ENCODE measurements around the gene GPX3.

GPX3 gene

GRCh38 chr5:151029179-151030055, 9.0 kb downstream of the GPX3 start:
- DNase-seq (ENCODE audit: low spot score), result no peak
- TF ChIP-seq CTCF (IDR thresholded peaks at IDR 0.05; ENCODE audit: extremely low read depth, insufficient read depth, missing control alignments), result no peak
- in situ Hi-C loops (cut with MboI; ENCODE audit: low pct_unique_long_range_greater_than_20kb, low sequenced_read_pairs, unreplicated experiment), result no loop called here

- TF ChIP-seq CTCF (IDR thresholded peaks at IDR 0.05; ENCODE audit: extremely low read depth, insufficient read depth, missing control alignments), result no peak
- in situ Hi-C loops (cut with MboI; ENCODE audit: low pct_unique_long_range_greater_than_20kb, low sequenced_read_pairs, unreplicated experiment), result no loop called here
- no peak for DNase-seq (ENCODE audit: low spot score)
These were observed 9.6 kb downstream of the GPX3 start for GRCh38 chr5:151030056-151030336.

- in situ Hi-C loops (cut with MboI; ENCODE audit: low pct_unique_long_range_greater_than_20kb, low sequenced_read_pairs, unreplicated experiment), result no loop called here
- TF ChIP-seq CTCF (IDR thresholded peaks at IDR 0.05; ENCODE audit: extremely low read depth, insufficient read depth, missing control alignments), result no peak
- DNase-seq (ENCODE audit: low spot score), result no peak
These were observed 10.0 kb downstream of the GPX3 start for GRCh38 chr5:151030379-151030778.

- no peak for DNase-seq (ENCODE audit: low spot score)
- TF ChIP-seq CTCF (IDR thresholded peaks at IDR 0.05; ENCODE audit: extremely low read depth, insufficient read depth, missing control alignments), result no peak
- in situ Hi-C loops (cut with MboI; ENCODE audit: low pct_unique_long_range_greater_than_20kb, low sequenced_read_pairs, unreplicated experiment), result no loop called here
These were observed 11.2 kb downstream of the GPX3 start for GRCh38 chr5:151031554-151031953.

GRCh38 chr5:151033217-151033934, 13.0 kb downstream of the GPX3 start:
- TF ChIP-seq CTCF (IDR thresholded peaks at IDR 0.05; ENCODE audit: extremely low read depth, insufficient read depth, missing control alignments), result no peak
- in situ Hi-C loops (cut with MboI; ENCODE audit: low pct_unique_long_range_greater_than_20kb, low sequenced_read_pairs, unreplicated experiment), result no loop called here

GRCh38 chr5:151034422-151035379, 14.3 kb downstream of the GPX3 start:
- no peak for DNase-seq (ENCODE audit: low spot score)
- TF ChIP-seq CTCF (IDR thresholded peaks at IDR 0.05; ENCODE audit: extremely low read depth, insufficient read depth, missing control alignments), result no peak
- in situ Hi-C loops (cut with MboI; ENCODE audit: low pct_unique_long_range_greater_than_20kb, low sequenced_read_pairs, unreplicated experiment), result no loop called here

More at GRCh38 chr5:151033217-151033934, 13.0 kb downstream of the GPX3 start:
- DNase-seq (ENCODE audit: low spot score), result no peak
